ENCODE results near the gene ACSL5. TPM values are rescaled to one million over a fixed set of nuclear protein-coding genes. Genes with fewer than 3 reads are reported as not detected.
"Not testable (repeated sequence)": the region's sequence is repeated elsewhere in the genome, so short reads cannot be mapped to it uniquely, and the experiment has no call there.

The ACSL5 gene
- total RNA-seq, 1 donor from 2014 or later = 53.5 TPM

- Mint-ChIP-seq H3K4me3 (peak overlapping the region; percentile 100), H3K4me1 (peaks cover 65% of the 10 kb centered on the region), H3K27ac (peak overlapping the region; percentile 99), H3K9me3 (no peaks in the 10 kb centered on the region), H3K36me3 (ENCODE audit: low read depth) (peaks cover 33% of the 10 kb centered on the region), H3K27me3 (no peaks in the 10 kb centered on the region)
- POLR2A ChIA-PET = interaction anchor here (0.6 to 2.5 kb wide), 6 partner anchors 9 to 193 kb away, joined by 3 to 21 read pairs (median 4); partner anchors contain the start of genes GPAM, VTI1A and ZDHHC6
- intact Hi-C loops (cut with micrococcal nuclease) = loop anchor here (1.0 to 10.0 kb wide), 5 partner anchors 71 to 1798 kb away; partner anchors contain the start of genes CCDC186, DCLRE1A, NHLRC2 and TDRD1
- no peak for DNase-seq
- CTCF ChIA-PET = no interaction called here
- TF ChIP-seq CTCF (IDR thresholded peaks at IDR 0.05) = no peak
- ATAC-seq (ENCODE audit: low read depth) = peak; percentile 30
Measured at GRCh38 chr10:112376396-112376790, 2.5 kb downstream of the ACSL5 start.

GRCh38 chr10:112377116-112377515, 3.2 kb downstream of the ACSL5 start:
- peaks cover 65% of the 10 kb centered on the region for H3K4me1 Mint-ChIP-seq
- CTCF ChIA-PET; H3K9me3 Mint-ChIP-seq; DNase-seq; ATAC-seq (ENCODE audit: low read depth); H3K27me3 Mint-ChIP-seq: not testable (repeated sequence)
- intact Hi-C loops (cut with micrococcal nuclease) = loop anchor here (5.0 to 10.0 kb wide), 4 partner anchors 158 to 1798 kb away; partner anchors contain the start of genes CCDC186, DCLRE1A, NHLRC2 and TDRD1
- H3K4me3 Mint-ChIP-seq = peak overlapping the region; percentile 72
- peaks cover 38% of the 10 kb centered on the region for H3K36me3 Mint-ChIP-seq (ENCODE audit: low read depth)
- POLR2A ChIA-PET = interaction anchor here (0.6 to 0.7 kb wide), 2 partner anchors 9 to 194 kb away, joined by 3 read pairs; partner anchors contain the start of gene GPAM
- H3K27ac Mint-ChIP-seq = peak overlapping the region; percentile 35

GRCh38 chr10:112379635-112380296, 5.8 kb downstream of the ACSL5 start:
- H3K4me1 Mint-ChIP-seq = peaks cover 74% of the 10 kb centered on the region
- H3K9me3 Mint-ChIP-seq = no peaks in the 10 kb centered on the region
- no peak for TF ChIP-seq CTCF (IDR thresholded peaks at IDR 0.05)
- H3K36me3 Mint-ChIP-seq (ENCODE audit: low read depth) = peaks cover 57% of the 10 kb centered on the region
- ChIA-PET CTCF (no interaction called here), POLR2A (no interaction called here)
- H3K27ac Mint-ChIP-seq = no peak overlapping the region
- ATAC-seq (ENCODE audit: low read depth) (no peak), DNase-seq (no peak)
- no peaks in the 10 kb centered on the region for H3K27me3 Mint-ChIP-seq
- intact Hi-C loops (cut with micrococcal nuclease) = loop anchor here (5.0 to 10.0 kb wide), 4 partner anchors 155 to 1795 kb away; partner anchors contain the start of genes CCDC186, DCLRE1A, NHLRC2 and TDRD1
- H3K4me3 Mint-ChIP-seq = no peak overlapping the region

GRCh38 chr10:112382515-112383235, 8.8 kb downstream of the ACSL5 start:
- POLR2A ChIA-PET = no interaction called here
- Mint-ChIP-seq H3K4me1 (peaks cover 61% of the 10 kb centered on the region), H3K27ac (no peak overlapping the region), H3K36me3 (ENCODE audit: low read depth) (peaks cover 54% of the 10 kb centered on the region), H3K4me3 (no peak overlapping the region), H3K27me3 (no peaks in the 10 kb centered on the region), H3K9me3 (no peaks in the 10 kb centered on the region)
- intact Hi-C loops (cut with micrococcal nuclease) = no loop called here
- TF ChIP-seq CTCF (IDR thresholded peaks at IDR 0.05) = no peak
- CTCF ChIA-PET = no interaction called here
- ATAC-seq (ENCODE audit: low read depth) (no peak), DNase-seq (no peak)

- Mint-ChIP-seq H3K4me3 (no peak overlapping the region), H3K36me3 (ENCODE audit: low read depth) (peaks cover 52% of the 10 kb centered on the region), H3K27me3 (no peaks in the 10 kb centered on the region), H3K27ac (no peak overlapping the region), H3K9me3 (no peaks in the 10 kb centered on the region), H3K4me1 (peaks cover 59% of the 10 kb centered on the region)
- intact Hi-C loops (cut with micrococcal nuclease) = no loop called here
- CTCF ChIA-PET = no interaction called here
- ATAC-seq (ENCODE audit: low read depth) (no peak), DNase-seq (no peak)
- POLR2A ChIA-PET = interaction anchor here (0.9 kb wide), 1 partner anchor 9 kb away, joined by 3 read pairs; no protein-coding TSS in a partner anchor
- TF ChIP-seq CTCF (IDR thresholded peaks at IDR 0.05) = no peak
Measured at GRCh38 chr10:112383325-112383724, 9.4 kb downstream of the ACSL5 start.
